HCT116 (cell line): ENCODE results near the gene CEP152. TPM values are rescaled to one million over a fixed set of nuclear protein-coding genes. Genes with fewer than 3 reads are reported as not detected.
"Not testable (repeated sequence)": the region's sequence is repeated elsewhere in the genome, so short reads cannot be mapped to it uniquely, and the experiment has no call there.

ENCODE experiments used
- ATAC-seq: fragments of 200-7000 bp; cut with Tn5 transposase; 2 replicates; pipeline ENCODE4 v1.9.1; 2020; ENCODE audit warnings: mild to moderate bottlenecking, moderate library complexity
- BruUV-seq: library from RNA; stranded (reverse); fragments of 400-500 nt; replicated peaks from 2 replicates; lab custom pipeline; 2021; lab: Mats Ljungman, UMichigan
- CTCF ChIA-PET: fragments of 300-600 bp; sonication (Branson Sonifier 250); formaldehyde crosslinking; loops from one replicate; lab custom pipeline; 2021; ENCODE audit warnings: antibody characterized with exemption; lab: Charles Lee
- POLR2A ChIA-PET: fragments of 300-600, 350-600 bp; sonication (Branson Sonifier 250); formaldehyde crosslinking; loops from one replicate; lab custom pipeline; 2021; ENCODE audit warnings: antibody characterized with exemption; lab: Charles Lee
- RAD21 ChIA-PET, 2 experiments: fragments of 300-600 bp; sonication (Branson Sonifier 250); formaldehyde crosslinking; loops; one replicate each; lab custom pipeline; 2023; ENCODE audit warnings: low total read pairs in 2 of 2; ENCODE audit not compliant: uncharacterized antibody in 2 of 2, unreplicated experiment in 2 of 2, low non-redundant PET in 1 of 2; lab: Charles Lee
- DNase-seq: peaks from one replicate; pipeline ENCODE4 v3.0.0-alpha.2; 2010; ENCODE audit warnings: low read depth, low spot score
- H2AFZ ChIP-seq: fragments of 200-600 bp; shearing (Covaris generic), sonication (generic); 2 replicates; pipeline ENCODE4 v1.6.1; 2017; ENCODE audit warnings: low read depth, mixed run types, mixed read lengths, antibody characterized with exemption, low read length; ENCODE audit not compliant: poor library complexity, severe bottlenecking
- H3K27ac ChIP-seq: 2 replicates; pipeline ENCODE4 v1.5.1; 2012; ENCODE audit warnings: low read depth, low read length
- H3K27me3 ChIP-seq: fragments of 200-600 bp; sonication (generic); 2 replicates; pipeline ENCODE4 v1.6.1; 2016; ENCODE audit warnings: mixed run types, low read length, mixed read lengths; ENCODE audit not compliant: insufficient read depth
- H3K36me3 ChIP-seq, 2 experiments: fragments of 200-500 bp in 1 of 2; fragments of 200-600 bp in 1 of 2; sonication (Bioruptor generic) in 1 of 2; sonication (generic) in 1 of 2; 2 replicates each; pipeline versions ENCODE4 v1.5.1 to v1.6.1; 2014 to 2016; ENCODE audit warnings: low read length in 2 of 2, inconsistent platforms in 1 of 2, mixed read lengths in 1 of 2, mixed run types in 1 of 2; ENCODE audit not compliant: insufficient read depth in 2 of 2, control insufficient read depth in 1 of 2
- H3K4me1 ChIP-seq, 2 experiments: fragments of 200-600 bp in 1 of 2; sonication (generic) in 1 of 2; 2 replicates each; pipeline versions ENCODE4 v1.5.1 to v1.6.1; 2012 to 2017; ENCODE audit warnings: low read length in 2 of 2, inconsistent platforms in 1 of 2, mild to moderate bottlenecking in 1 of 2, mixed read lengths in 1 of 2, mixed run types in 1 of 2, moderate library complexity in 1 of 2; ENCODE audit not compliant: insufficient read depth in 2 of 2, control insufficient read depth in 1 of 2
- H3K4me2 ChIP-seq: fragments of 200-600 bp; sonication (generic); 2 replicates; pipeline ENCODE4 v1.6.1; 2017; ENCODE audit warnings: mixed run types, low read length, mixed read lengths
- H3K4me3 ChIP-seq, 2 experiments: fragments of 200-600 bp in 1 of 2; sonication (generic) in 1 of 2; replicated peaks in 1 of 2; 2 replicates each; pipeline ENCODE4 v1.5.1; 2011 to 2016; ENCODE audit warnings: low read length in 2 of 2, control low read depth in 1 of 2, low read depth in 1 of 2, mild to moderate bottlenecking in 1 of 2, mixed read lengths in 1 of 2, mixed run types in 1 of 2
- H3K79me2 ChIP-seq: fragments of 200-600 bp; sonication (generic); 2 replicates; pipeline ENCODE4 v1.6.1; 2017; ENCODE audit warnings: mild to moderate bottlenecking, mixed run types, low read length, moderate library complexity, mixed read lengths; ENCODE audit not compliant: insufficient read depth
- H3K9ac ChIP-seq: fragments of 200-600 bp; sonication (generic); 2 replicates; pipeline ENCODE4 v1.6.1; 2016; ENCODE audit warnings: low read length, mixed read lengths
- H3K9me2 ChIP-seq: fragments of 200-600 bp; sonication (generic), shearing (Covaris generic); 2 replicates; pipeline ENCODE4 v1.6.1; 2017; ENCODE audit warnings: mixed run types, mild to moderate bottlenecking, moderate library complexity; ENCODE audit not compliant: insufficient read depth
- H3K9me3 ChIP-seq, 2 experiments: fragments of 200-500 bp in 1 of 2; fragments of 200-600 bp in 1 of 2; sonication (Bioruptor generic) in 1 of 2; sonication (generic) in 1 of 2; 2 replicates each; pipeline ENCODE4 v1.6.1; 2014 to 2017; ENCODE audit warnings: low read length in 2 of 2, mixed read lengths in 2 of 2, inconsistent platforms in 1 of 2, low read depth in 1 of 2, mild to moderate bottlenecking in 1 of 2, mixed run types in 1 of 2, moderate library complexity in 1 of 2; ENCODE audit not compliant: control insufficient read depth in 1 of 2, insufficient read depth in 1 of 2
- H4K20me1 ChIP-seq: fragments of 200-600 bp; sonication (generic), shearing (Covaris generic); 2 replicates; pipeline ENCODE4 v1.6.1; 2017; ENCODE audit warnings: mixed run types, mild to moderate bottlenecking, moderate library complexity; ENCODE audit not compliant: insufficient read depth
- JUND ChIP-seq: IDR thresholded peaks from 2 replicates; pipeline ENCODE4 v1.6.1; 2012
- POLR2AphosphoS5 ChIP-seq: IDR thresholded peaks from 2 replicates; pipeline ENCODE4 v1.6.1; 2011; ENCODE audit warnings: mild to moderate bottlenecking, low read depth, low read length, moderate library complexity
- RAD21 ChIP-seq: IDR thresholded peaks from 2 replicates; pipeline ENCODE4 v1.6.1; 2012; ENCODE audit warnings: low read depth, mild to moderate bottlenecking
- SRF ChIP-seq: IDR thresholded peaks from 2 replicates; pipeline ENCODE4 v1.6.1; 2012; ENCODE audit warnings: low read depth
- TCF7L2 ChIP-seq: IDR thresholded peaks from 2 replicates; pipeline ENCODE4 v1.7.0; 2011; ENCODE audit warnings: borderline replicate concordance, inconsistent platforms; ENCODE audit not compliant: insufficient read depth, insufficient read length; ENCODE audit errors: extremely low read depth
- intact Hi-C: fragments of 100-400 bp; cut with micrococcal nuclease; formaldehyde crosslinking; loops from 2 replicates; pipeline ENCODE4 v1.10.0; 2022
- total RNA-seq: library from RNA; stranded (reverse); gene quantifications from one replicate; pipeline ENCODE4 v1.2.1, GENCODE V29; 2021; ENCODE audit not compliant: unreplicated experiment
- TF ChIP-seq, protein P1 (sequence below): IDR thresholded peaks from 2 replicates; pipeline ENCODE4 v1.6.1; 2012; ENCODE audit warnings: low read depth
- TF ChIP-seq, protein P2 (sequence below), 3 experiments: fragments of 200-600 bp in 1 of 3; sonication (generic) in 1 of 3; IDR thresholded peaks in 2 of 3; conservative IDR thresholded peaks in 1 of 3; 2 replicates each; pipeline ENCODE4 v1.5.1; 2012 to 2017; ENCODE audit warnings: low read depth in 2 of 3, low read length in 2 of 3, antibody characterized with exemption in 1 of 3, borderline replicate concordance in 1 of 3, control low read depth in 1 of 3, mild to moderate bottlenecking in 1 of 3, mixed read lengths in 1 of 3, mixed run types in 1 of 3, moderate library complexity in 1 of 3; ENCODE audit not compliant: insufficient read depth in 1 of 3

Gene CEP152
- total RNA-seq, 1 experiment from 2014 or later: 19.7 TPM

- no peak for TF ChIP-seq POLR2AphosphoS5
- TF ChIP-seq, protein P1, sequence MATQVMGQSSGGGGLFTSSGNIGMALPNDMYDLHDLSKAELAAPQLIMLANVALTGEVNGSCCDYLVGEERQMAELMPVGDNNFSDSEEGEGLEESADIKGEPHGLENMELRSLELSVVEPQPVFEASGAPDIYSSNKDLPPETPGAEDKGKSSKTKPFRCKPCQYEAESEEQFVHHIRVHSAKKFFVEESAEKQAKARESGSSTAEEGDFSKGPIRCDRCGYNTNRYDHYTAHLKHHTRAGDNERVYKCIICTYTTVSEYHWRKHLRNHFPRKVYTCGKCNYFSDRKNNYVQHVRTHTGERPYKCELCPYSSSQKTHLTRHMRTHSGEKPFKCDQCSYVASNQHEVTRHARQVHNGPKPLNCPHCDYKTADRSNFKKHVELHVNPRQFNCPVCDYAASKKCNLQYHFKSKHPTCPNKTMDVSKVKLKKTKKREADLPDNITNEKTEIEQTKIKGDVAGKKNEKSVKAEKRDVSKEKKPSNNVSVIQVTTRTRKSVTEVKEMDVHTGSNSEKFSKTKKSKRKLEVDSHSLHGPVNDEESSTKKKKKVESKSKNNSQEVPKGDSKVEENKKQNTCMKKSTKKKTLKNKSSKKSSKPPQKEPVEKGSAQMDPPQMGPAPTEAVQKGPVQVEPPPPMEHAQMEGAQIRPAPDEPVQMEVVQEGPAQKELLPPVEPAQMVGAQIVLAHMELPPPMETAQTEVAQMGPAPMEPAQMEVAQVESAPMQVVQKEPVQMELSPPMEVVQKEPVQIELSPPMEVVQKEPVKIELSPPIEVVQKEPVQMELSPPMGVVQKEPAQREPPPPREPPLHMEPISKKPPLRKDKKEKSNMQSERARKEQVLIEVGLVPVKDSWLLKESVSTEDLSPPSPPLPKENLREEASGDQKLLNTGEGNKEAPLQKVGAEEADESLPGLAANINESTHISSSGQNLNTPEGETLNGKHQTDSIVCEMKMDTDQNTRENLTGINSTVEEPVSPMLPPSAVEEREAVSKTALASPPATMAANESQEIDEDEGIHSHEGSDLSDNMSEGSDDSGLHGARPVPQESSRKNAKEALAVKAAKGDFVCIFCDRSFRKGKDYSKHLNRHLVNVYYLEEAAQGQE: no peak
- no peak for TF ChIP-seq JUND
Measured at GRCh38 chr15:48856942-48857341, 46.1 kb upstream of the CEP152 start (continued).

GRCh38 chr15:48855501-48856440, 44.9 kb upstream of the CEP152 start:
- Histone ChIP-seq H3K27me3 (no peaks in the 10 kb centered on the region), H4K20me1 (no peaks in the 10 kb centered on the region), H3K4me3 (no peak overlapping the region; a peak in 1 of 4 replicates), H3K4me1 (peaks cover 8 to 12% of the 10 kb centered on the region in 2 experiments; a peak in 3 of 4 replicates), H3K9ac (no peak overlapping the region), H3K9me2 (no peaks in the 10 kb centered on the region), H3K27ac (no peak overlapping the region), H2AFZ (peak overlapping the region; percentile 86), H3K4me2 (peak overlapping the region; percentile 33), H3K9me3 (no peaks in the 10 kb centered on the region), H3K79me2 (no peaks in the 10 kb centered on the region), H3K36me3 (no peaks in the 10 kb centered on the region)
- POLR2A ChIA-PET: no interaction called here
- BruUV-seq: no TSS peak
- DNase-seq: peak; percentile 19
- peak; percentile 43 for TF ChIP-seq TCF7L2
- TF ChIP-seq SRF: no peak
- TF ChIP-seq, protein P2, sequence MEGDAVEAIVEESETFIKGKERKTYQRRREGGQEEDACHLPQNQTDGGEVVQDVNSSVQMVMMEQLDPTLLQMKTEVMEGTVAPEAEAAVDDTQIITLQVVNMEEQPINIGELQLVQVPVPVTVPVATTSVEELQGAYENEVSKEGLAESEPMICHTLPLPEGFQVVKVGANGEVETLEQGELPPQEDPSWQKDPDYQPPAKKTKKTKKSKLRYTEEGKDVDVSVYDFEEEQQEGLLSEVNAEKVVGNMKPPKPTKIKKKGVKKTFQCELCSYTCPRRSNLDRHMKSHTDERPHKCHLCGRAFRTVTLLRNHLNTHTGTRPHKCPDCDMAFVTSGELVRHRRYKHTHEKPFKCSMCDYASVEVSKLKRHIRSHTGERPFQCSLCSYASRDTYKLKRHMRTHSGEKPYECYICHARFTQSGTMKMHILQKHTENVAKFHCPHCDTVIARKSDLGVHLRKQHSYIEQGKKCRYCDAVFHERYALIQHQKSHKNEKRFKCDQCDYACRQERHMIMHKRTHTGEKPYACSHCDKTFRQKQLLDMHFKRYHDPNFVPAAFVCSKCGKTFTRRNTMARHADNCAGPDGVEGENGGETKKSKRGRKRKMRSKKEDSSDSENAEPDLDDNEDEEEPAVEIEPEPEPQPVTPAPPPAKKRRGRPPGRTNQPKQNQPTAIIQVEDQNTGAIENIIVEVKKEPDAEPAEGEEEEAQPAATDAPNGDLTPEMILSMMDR (IDR thresholded peaks at IDR 0.05 in 2 of 3, conservative IDR thresholded peaks at IDR 0.05 in 1 of 3; ENCODE audit: borderline replicate concordance in 1 of 3, insufficient read depth in 1 of 3, low read depth in 2 of 3, low read length in 2 of 3): peak; percentile 41 to 63 (median 62); a peak in 5 of 6 replicates
- TF ChIP-seq RAD21: peak; percentile 60
- peak; percentile 96 for ATAC-seq
- intact Hi-C loops: loop anchor here (1.0 kb wide), 1 partner anchor 497 kb away; no protein-coding TSS in a partner anchor
- RAD21 ChIA-PET: no interaction called here
- CTCF ChIA-PET: interaction anchor here (0.8 to 2.1 kb wide), 5 partner anchors 11 to 519 kb away, joined by 3 to 11 read pairs (median 4); partner anchors contain the start of gene EID1

DNA sequence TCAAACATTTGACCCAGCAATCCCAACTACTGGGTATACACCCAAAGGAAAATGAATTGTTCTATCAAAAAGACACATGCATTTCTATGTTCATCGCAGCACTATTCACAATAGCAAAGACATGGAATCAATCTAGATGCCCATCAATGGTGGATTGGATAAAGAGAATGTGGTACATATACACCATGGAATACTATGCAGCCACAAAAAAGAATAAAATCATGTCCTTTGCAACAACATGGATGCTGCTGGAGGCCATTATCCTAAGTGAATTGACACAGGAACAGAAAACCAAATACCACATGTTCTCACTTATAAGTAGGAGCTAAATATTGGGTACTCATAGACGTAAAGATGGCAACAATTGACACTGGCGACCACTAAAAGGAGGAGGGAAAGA, 43.6 kb upstream of the CEP152 start:
- H3K36me3 ChIP-seq, H3K9ac ChIP-seq, H3K4me2 ChIP-seq, BruUV-seq, CTCF ChIA-PET, POLR2A ChIA-PET, H3K79me2 ChIP-seq, H4K20me1 ChIP-seq, DNase-seq, H3K27ac ChIP-seq, ATAC-seq, H3K9me2 ChIP-seq, H3K4me3 ChIP-seq, H3K9me3 ChIP-seq, intact Hi-C loops, H3K27me3 ChIP-seq, RAD21 ChIA-PET, H2AFZ ChIP-seq: not testable (repeated sequence)
- H3K4me1 ChIP-seq: peaks cover 8 to 12% of the 10 kb centered on the region in 2 experiments; a peak in 3 of 4 replicates
